ENCODE data around the gene NR5A2.

Gene NR5A2

GRCh38 chr1:200226969-200227303 is 199.4 kb downstream of the NR5A2 start:
- H3K27me3 ChIP-seq (replicated peaks; ENCODE audit: control insufficient read depth, insufficient read depth, low read length), result no peaks in the 10 kb centered on the region
- no peaks in the 10 kb centered on the region for H3K36me3 ChIP-seq (ENCODE audit: control insufficient read depth, insufficient read depth, low read length)
- DNase-seq (ENCODE audit: extremely low read depth, insufficient read length), result no peak
- no peak overlapping the region for H3K4me3 ChIP-seq (replicated peaks; ENCODE audit: low read depth, low read length)
- no peak for TF ChIP-seq CTCF (IDR thresholded peaks at IDR 0.05; ENCODE audit: insufficient read depth, low read length, poor library complexity, severe bottlenecking)
